OCI-LY7 (cell line): ENCODE measurements around the gene MTHFD2. TPM values are rescaled to one million over a fixed set of nuclear protein-coding genes. Genes with fewer than 3 reads are reported as not detected.
"Not testable (repeated sequence)": the region's sequence is repeated elsewhere in the genome, so short reads cannot be mapped to it uniquely, and the experiment has no call there.

Source experiments
- BruUV-seq: library from RNA; stranded (reverse); fragments of 400-500 nt; replicated peaks from 2 replicates; lab custom pipeline; 2021; lab: Mats Ljungman, UMichigan
- CTCF ChIA-PET: fragments of 300-600 bp; sonication (Branson Sonifier 250); formaldehyde crosslinking; loops from one replicate; lab custom pipeline; 2022; ENCODE audit warnings: antibody characterized with exemption; ENCODE audit not compliant: unreplicated experiment; lab: Charles Lee
- POLR2A ChIA-PET: fragments of 300-600 bp; sonication (Branson Sonifier 250); formaldehyde crosslinking; loops from one replicate; lab custom pipeline; 2022; ENCODE audit warnings: antibody characterized with exemption; lab: Charles Lee
- DNase-seq: peaks from one replicate; pipeline ENCODE4 v3.0.0-alpha.2; 2015; ENCODE audit warnings: low spot score
- H2AFZ ChIP-seq: fragments of 200-600 bp; sonication (generic), shearing (Covaris generic); 2 replicates; pipeline ENCODE4 v1.6.1; 2014; ENCODE audit warnings: mild to moderate bottlenecking, antibody characterized with exemption, low read length, moderate library complexity
- H3K27ac ChIP-seq: fragments of 200-600 bp; sonication (generic); 2 replicates; pipeline ENCODE4 v1.5.1; 2014; ENCODE audit warnings: mixed run types, low read depth, mild to moderate bottlenecking, moderate library complexity, low read length, inconsistent platforms; ENCODE audit not compliant: poor library complexity, severe bottlenecking
- H3K36me3 ChIP-seq: fragments of 200-600 bp; sonication (generic); 2 replicates; pipeline ENCODE4 v1.6.1; 2014; ENCODE audit warnings: mild to moderate bottlenecking, antibody characterized with exemption, low read length, moderate library complexity, mixed read lengths; ENCODE audit not compliant: insufficient read depth
- H3K4me1 ChIP-seq: fragments of 200-600 bp; sonication (generic); 2 replicates; pipeline ENCODE4 v1.5.1; 2014; ENCODE audit warnings: mild to moderate bottlenecking, low read length; ENCODE audit not compliant: insufficient read depth, poor library complexity, severe bottlenecking
- H3K4me2 ChIP-seq: fragments of 200-600 bp; sonication (generic); 2 replicates; pipeline ENCODE4 v1.6.1; 2014; ENCODE audit warnings: mild to moderate bottlenecking, low read length
- H3K4me3 ChIP-seq: fragments of 200-600 bp; sonication (generic); 2 replicates; pipeline ENCODE4 v1.5.1; 2014; ENCODE audit warnings: mild to moderate bottlenecking, low read depth, low read length; ENCODE audit not compliant: poor library complexity, severe bottlenecking
- H3K79me2 ChIP-seq: fragments of 200-600 bp; sonication (generic); 2 replicates; pipeline ENCODE4 v1.6.1; 2016; ENCODE audit warnings: low read depth, mild to moderate bottlenecking, low read length, moderate library complexity, mixed read lengths; ENCODE audit not compliant: insufficient read depth
- H3K9me2 ChIP-seq: fragments of 200-600 bp; sonication (generic); 2 replicates; pipeline ENCODE4 v1.6.1; 2016; ENCODE audit warnings: mild to moderate bottlenecking, low read length, mixed read lengths; ENCODE audit not compliant: insufficient read depth
- H3K9me3 ChIP-seq: fragments of 200-600 bp; sonication (generic); 2 replicates; pipeline ENCODE4 v1.6.1; 2014; ENCODE audit warnings: mild to moderate bottlenecking, mixed run types, low read length, mixed read lengths
- H4K20me1 ChIP-seq: fragments of 200-600 bp; sonication (generic); 2 replicates; pipeline ENCODE4 v1.6.1; 2014; ENCODE audit warnings: mild to moderate bottlenecking, antibody characterized with exemption, low read length, moderate library complexity, mixed read lengths; ENCODE audit not compliant: insufficient read depth
- EZH2phosphoT487 ChIP-seq: fragments of 200-600 bp; sonication (generic); IDR thresholded peaks from 2 replicates; pipeline ENCODE4 v1.6.1; 2018; ENCODE audit warnings: low read depth, borderline replicate concordance, mild to moderate bottlenecking, mixed run types, antibody characterized with exemption, low read length, moderate library complexity, mixed read lengths
- intact Hi-C: fragments of 100-400 bp; cut with micrococcal nuclease; formaldehyde crosslinking; loops from one replicate; pipeline ENCODE4 v1.10.0; 2022; ENCODE audit not compliant: unreplicated experiment
- total RNA-seq, 2 experiments: library from RNA; depleted of rRNA in 1 of 2; stranded (reverse); fragments of >200 nt in 1 of 2; shearing (Covaris generic) in 1 of 2; gene quantifications; 2 replicates each; pipeline ENCODE4 v1.2.3, GENCODE V29; 2014 to 2022
- TF ChIP-seq, protein P1 (sequence below): fragments of 200-600 bp; sonication (generic); conservative IDR thresholded peaks from 2 replicates; pipeline ENCODE4 v1.5.1; 2014; ENCODE audit warnings: mild to moderate bottlenecking, antibody characterized with exemption, low read length, moderate library complexity, mixed read lengths

Gene MTHFD2
- total RNA-seq, 2 experiments from 2014 or later, result 220 to 365 TPM

- CTCF ChIA-PET, result no interaction called here
- intact Hi-C loops, result no loop called here
- POLR2A ChIA-PET, result interaction anchor here (0.6 kb wide), 1 partner anchor 9 kb away, joined by 4 read pairs; no protein-coding TSS in a partner anchor
These were observed 28.3 kb downstream of the MTHFD2 start for GRCh38 chr2:74226648-74227213.

GRCh38 chr2:74227646-74228045 lies 29.2 kb downstream of the MTHFD2 start:
- H3K9me3 ChIP-seq, result no peaks in the 10 kb centered on the region
- H3K27ac ChIP-seq, result no peak overlapping the region
- H3K4me3 ChIP-seq, result no peak overlapping the region
- H4K20me1 ChIP-seq, result no peaks in the 10 kb centered on the region
- no peak overlapping the region for H2AFZ ChIP-seq
- ChIA-PET CTCF (no interaction called here), POLR2A (interaction anchor here (0.7 kb wide), 1 partner anchor 28 kb away, joined by 8 read pairs; no protein-coding TSS in a partner anchor)
- intact Hi-C loops, result no loop called here
- H3K4me1 ChIP-seq, result no peaks in the 10 kb centered on the region
- TF ChIP-seq, protein P1, sequence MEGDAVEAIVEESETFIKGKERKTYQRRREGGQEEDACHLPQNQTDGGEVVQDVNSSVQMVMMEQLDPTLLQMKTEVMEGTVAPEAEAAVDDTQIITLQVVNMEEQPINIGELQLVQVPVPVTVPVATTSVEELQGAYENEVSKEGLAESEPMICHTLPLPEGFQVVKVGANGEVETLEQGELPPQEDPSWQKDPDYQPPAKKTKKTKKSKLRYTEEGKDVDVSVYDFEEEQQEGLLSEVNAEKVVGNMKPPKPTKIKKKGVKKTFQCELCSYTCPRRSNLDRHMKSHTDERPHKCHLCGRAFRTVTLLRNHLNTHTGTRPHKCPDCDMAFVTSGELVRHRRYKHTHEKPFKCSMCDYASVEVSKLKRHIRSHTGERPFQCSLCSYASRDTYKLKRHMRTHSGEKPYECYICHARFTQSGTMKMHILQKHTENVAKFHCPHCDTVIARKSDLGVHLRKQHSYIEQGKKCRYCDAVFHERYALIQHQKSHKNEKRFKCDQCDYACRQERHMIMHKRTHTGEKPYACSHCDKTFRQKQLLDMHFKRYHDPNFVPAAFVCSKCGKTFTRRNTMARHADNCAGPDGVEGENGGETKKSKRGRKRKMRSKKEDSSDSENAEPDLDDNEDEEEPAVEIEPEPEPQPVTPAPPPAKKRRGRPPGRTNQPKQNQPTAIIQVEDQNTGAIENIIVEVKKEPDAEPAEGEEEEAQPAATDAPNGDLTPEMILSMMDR, result no peak
- TF ChIP-seq EZH2phosphoT487, result no peak
- no peak overlapping the region for H3K4me2 ChIP-seq
- no TSS peak for BruUV-seq
- no peaks in the 10 kb centered on the region for H3K36me3 ChIP-seq
- no peaks in the 10 kb centered on the region for H3K9me2 ChIP-seq
- no peaks in the 10 kb centered on the region for H3K79me2 ChIP-seq
- DNase-seq, result no peak

More at GRCh38 chr2:74226648-74227213, 28.3 kb downstream of the MTHFD2 start:
- no TSS peak for BruUV-seq
- H4K20me1 ChIP-seq, result no peaks in the 10 kb centered on the region
- no peaks in the 10 kb centered on the region for H3K79me2 ChIP-seq
- no peaks in the 10 kb centered on the region for H3K36me3 ChIP-seq
- no peak for DNase-seq
- H3K9me2 ChIP-seq, result no peaks in the 10 kb centered on the region
- no peaks in the 10 kb centered on the region for H3K9me3 ChIP-seq
- TF ChIP-seq EZH2phosphoT487, result no peak
- TF ChIP-seq, protein P1, result no peak
- H3K4me3 ChIP-seq, result no peak overlapping the region
- H2AFZ ChIP-seq, result no peak overlapping the region
- H3K27ac ChIP-seq, result no peak overlapping the region
- H3K4me1 ChIP-seq, result no peaks in the 10 kb centered on the region
- H3K4me2 ChIP-seq, result no peak overlapping the region

DNA sequence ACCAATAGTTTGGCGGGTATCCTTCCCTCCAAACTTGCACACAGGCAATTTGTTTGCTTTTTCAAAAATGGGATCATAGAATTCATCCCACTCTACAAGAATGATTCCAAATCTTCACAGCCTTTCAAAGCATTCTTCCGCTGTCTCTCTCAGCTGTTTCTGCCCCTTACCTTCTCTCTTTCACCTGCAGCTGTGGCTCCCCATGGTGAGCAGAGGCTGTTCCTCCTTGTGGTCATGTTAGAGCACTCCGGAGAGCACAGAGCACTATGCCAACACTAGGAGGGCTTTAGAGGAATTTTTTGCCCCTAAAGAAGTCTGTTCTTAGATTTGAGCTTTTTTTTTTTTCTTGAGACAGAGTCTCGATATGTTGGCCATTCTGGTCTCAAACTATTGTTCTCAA lies 30.4 kb downstream of the MTHFD2 start:
- no peak overlapping the region for H3K4me2 ChIP-seq
- no peaks in the 10 kb centered on the region for H4K20me1 ChIP-seq
- no peak overlapping the region for H3K27ac ChIP-seq
- no peaks in the 10 kb centered on the region for H3K9me3 ChIP-seq
- no peak overlapping the region for H2AFZ ChIP-seq
- H3K9me2 ChIP-seq, result no peaks in the 10 kb centered on the region
- TF ChIP-seq, protein P1, result no peak
- no peak for TF ChIP-seq EZH2phosphoT487
- no peak for DNase-seq
- no peak overlapping the region for H3K4me3 ChIP-seq
- ChIA-PET POLR2A (interaction anchor here (1.6 kb wide), 1 partner anchor 23 kb away, joined by 3 read pairs; no protein-coding TSS in a partner anchor), CTCF (no interaction called here)
- H3K79me2 ChIP-seq, result no peaks in the 10 kb centered on the region
- intact Hi-C loops, result no loop called here
- H3K4me1 ChIP-seq, result no peaks in the 10 kb centered on the region
- BruUV-seq, result no TSS peak
- H3K36me3 ChIP-seq, result no peaks in the 10 kb centered on the region

DNA sequence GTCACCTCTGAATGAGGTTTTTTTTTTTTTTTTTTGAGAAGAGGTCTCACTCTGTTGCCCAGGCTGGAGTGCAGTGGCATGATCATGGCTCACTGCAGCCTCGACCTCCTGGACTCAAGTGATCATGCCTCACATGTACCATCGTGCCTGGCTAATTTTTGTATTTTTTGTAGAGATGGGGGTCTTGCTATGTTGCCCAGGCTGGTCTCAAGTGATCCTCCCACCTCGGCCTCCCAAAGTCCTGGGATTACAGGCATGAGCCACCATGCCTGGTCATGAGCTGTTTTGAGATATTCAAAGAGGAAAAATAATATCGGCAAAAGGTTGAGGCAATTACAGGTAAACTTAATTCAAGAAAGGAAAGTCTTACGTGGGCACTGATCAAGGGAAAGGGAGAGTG lies 31.4 kb downstream of the MTHFD2 start:
- H2AFZ ChIP-seq, H3K4me2 ChIP-seq, H3K36me3 ChIP-seq, H3K27ac ChIP-seq, H3K9me3 ChIP-seq, H3K4me1 ChIP-seq, H4K20me1 ChIP-seq, H3K9me2 ChIP-seq, CTCF ChIA-PET, DNase-seq, H3K79me2 ChIP-seq, BruUV-seq, H3K4me3 ChIP-seq, intact Hi-C loops: not testable (repeated sequence)
- POLR2A ChIA-PET, result interaction anchor here (1.6 kb wide), 1 partner anchor 24 kb away, joined by 3 read pairs; no protein-coding TSS in a partner anchor
